Measurements from ENCODE around the gene SPPL2C.

- TF ChIP-seq POLR2A (IDR thresholded peaks at IDR 0.05; ENCODE audit: low read depth, low read length) (no peak), PAX5 (IDR thresholded peaks at IDR 0.05; ENCODE audit: insufficient read depth, low read length, severe bottlenecking) (no peak), POLR2AphosphoS5 (IDR thresholded peaks at IDR 0.05; ENCODE audit: low read depth, low read length) (no peak), TAF1 (IDR thresholded peaks at IDR 0.05; ENCODE audit: low read depth, low read length) (no peak), SPI1 (IDR thresholded peaks at IDR 0.05; ENCODE audit: low read depth, low read length) (no peak), POU2F2 (IDR thresholded peaks at IDR 0.05; ENCODE audit: low read depth, low read length) (no peak)
Measured at GRCh38 chr17:45854209-45854608, 9.5 kb downstream of the SPPL2C start.

All from GM12891 (cell line).